Measurements from ENCODE around the gene POM121C. TPM values are rescaled to one million over a fixed set of nuclear protein-coding genes. Genes with fewer than 3 reads are reported as not detected.
"Not testable (repeated sequence)": the region's sequence is repeated elsewhere in the genome, so short reads cannot be mapped to it uniquely, and the experiment has no call there.

The POM121C gene
- total RNA-seq, 2 donors from 2014 or later = 31.3 to 55.4 TPM

GRCh38 chr7:75397865-75398264, 88.2 kb downstream of the POM121C start:
- not testable (repeated sequence) for H3K4me3 ChIP-seq; H3K4me1 ChIP-seq (ENCODE audit: control insufficient read depth in 1 of 2, low read depth in 2 of 2); H3K9me3 ChIP-seq; ATAC-seq (ENCODE audit: insufficient number of reproducible peaks, low FRiP score, low read depth); H3K36me3 ChIP-seq; H3K27me3 ChIP-seq (replicated peaks; ENCODE audit: insufficient read depth); DNase-seq (ENCODE audit: low spot score); H3K27ac ChIP-seq

GRCh38 chr7:75395329-75395728, 90.8 kb downstream of the POM121C start, which contains the start of gene TRIM73:
TSS of gene TRIM73 (plus strand) at chr7:75395629. CDS start at chr7:75398934, 3,305 bp downstream.
- H3K4me3 ChIP-seq = not testable (repeated sequence)

DNA sequence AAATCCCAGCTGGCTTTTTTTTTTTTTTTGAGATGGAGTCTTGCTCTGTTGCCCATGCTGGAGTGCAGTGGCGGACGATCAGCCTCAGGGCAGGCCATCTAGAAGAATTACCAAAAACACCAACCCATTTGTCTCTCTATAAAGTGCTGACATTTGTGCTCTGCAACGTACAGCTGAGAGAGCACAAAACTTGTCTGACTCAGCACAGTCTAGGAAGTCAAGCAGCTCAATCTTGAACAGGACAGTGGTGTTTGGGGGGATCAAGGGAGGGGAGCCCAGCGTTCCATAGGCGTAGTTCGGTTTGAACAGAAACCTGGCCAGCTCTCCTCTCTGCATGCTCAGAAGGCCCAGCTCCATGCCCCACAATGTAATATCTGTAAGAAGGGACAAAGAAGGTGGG, 92.9 kb downstream of the POM121C start:
- DNase-seq (ENCODE audit: low spot score); H3K9me3 ChIP-seq; ATAC-seq (ENCODE audit: insufficient number of reproducible peaks, low FRiP score, low read depth); H3K4me3 ChIP-seq; H3K27ac ChIP-seq; H3K27me3 ChIP-seq (replicated peaks; ENCODE audit: insufficient read depth); H3K36me3 ChIP-seq; H3K4me1 ChIP-seq (ENCODE audit: control insufficient read depth in 1 of 2, low read depth in 2 of 2): not testable (repeated sequence)

More at GRCh38 chr7:75395329-75395728, 90.8 kb downstream of the POM121C start, which contains the start of gene TRIM73:
- H3K36me3 ChIP-seq; H3K4me1 ChIP-seq (ENCODE audit: control insufficient read depth in 1 of 2, low read depth in 2 of 2); H3K27ac ChIP-seq; H3K27me3 ChIP-seq (replicated peaks; ENCODE audit: insufficient read depth); H3K9me3 ChIP-seq; ATAC-seq (ENCODE audit: insufficient number of reproducible peaks, low FRiP score, low read depth); DNase-seq (ENCODE audit: low spot score): not testable (repeated sequence)

DNA sequence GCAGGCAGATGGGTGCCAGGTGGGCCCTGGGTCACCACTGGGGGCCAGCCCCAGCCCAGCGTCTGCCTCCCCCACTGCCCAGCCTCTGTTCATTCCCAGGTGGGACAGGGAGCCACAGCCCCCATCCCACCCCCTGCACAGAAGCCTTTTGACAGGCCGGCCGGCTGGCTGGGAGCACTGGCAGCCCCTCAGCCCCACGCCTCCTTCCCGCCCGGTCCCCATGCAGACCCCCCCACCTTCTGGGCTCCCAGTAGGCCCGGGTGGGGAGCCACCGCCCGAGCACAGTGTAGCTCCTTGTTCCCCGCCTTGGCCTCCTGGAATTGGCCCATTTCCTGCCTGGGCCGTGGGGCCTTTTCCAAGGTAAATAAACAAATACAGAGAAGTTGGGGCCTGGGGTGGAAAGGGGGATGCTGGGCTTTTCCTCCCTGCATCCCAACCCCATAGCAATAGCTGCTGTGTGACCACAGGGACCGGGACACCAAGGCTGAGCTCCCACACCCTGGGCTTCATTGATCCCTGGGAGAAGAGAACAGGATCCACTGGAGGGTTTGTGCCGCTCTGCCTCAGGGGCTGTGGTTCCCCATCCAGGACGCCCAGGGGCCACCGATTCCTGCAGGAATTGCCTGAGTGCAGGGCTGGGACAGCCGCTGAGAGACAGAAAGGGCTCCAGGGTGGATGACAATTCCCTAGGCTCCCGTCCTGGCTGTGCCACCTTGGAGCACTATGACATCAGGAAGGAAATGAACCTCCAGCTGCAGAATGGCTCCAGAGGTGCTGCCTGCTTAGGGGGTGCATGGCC, 111.4 kb downstream of the POM121C start:
- H3K27ac ChIP-seq; ATAC-seq (ENCODE audit: insufficient number of reproducible peaks, low FRiP score, low read depth); H3K4me3 ChIP-seq; DNase-seq (ENCODE audit: low spot score); H3K36me3 ChIP-seq; H3K27me3 ChIP-seq (replicated peaks; ENCODE audit: insufficient read depth); H3K9me3 ChIP-seq; H3K4me1 ChIP-seq (ENCODE audit: control insufficient read depth in 1 of 2, low read depth in 2 of 2): not testable (repeated sequence)

- not testable (repeated sequence) for H3K27ac ChIP-seq; H3K27me3 ChIP-seq (replicated peaks; ENCODE audit: insufficient read depth); H3K4me1 ChIP-seq (ENCODE audit: control insufficient read depth in 1 of 2, low read depth in 2 of 2); ATAC-seq (ENCODE audit: insufficient number of reproducible peaks, low FRiP score, low read depth); H3K36me3 ChIP-seq; DNase-seq (ENCODE audit: low spot score); H3K9me3 ChIP-seq; H3K4me3 ChIP-seq
These were observed 112.0 kb downstream of the POM121C start for GRCh38 chr7:75374144-75374518.

DNA sequence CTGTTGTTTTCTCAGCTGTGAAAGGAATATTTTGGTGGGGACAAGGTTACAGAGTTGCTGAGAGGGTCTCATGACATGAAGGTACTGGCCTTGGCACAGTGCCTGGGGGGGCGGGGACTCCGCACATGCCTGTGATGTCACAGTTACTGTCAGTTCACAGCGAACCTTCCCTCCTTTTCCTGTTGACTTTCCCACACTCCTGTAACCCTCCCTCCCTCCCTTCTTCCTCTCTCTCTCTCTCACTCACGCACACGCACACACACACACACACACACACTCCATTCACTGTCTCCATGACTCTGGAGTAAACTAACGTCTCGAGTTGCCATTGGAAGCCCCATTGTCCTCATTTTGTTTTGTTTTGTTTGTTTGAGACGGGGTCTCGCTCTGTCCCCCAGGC, 118.8 kb downstream of the POM121C start:
- not testable (repeated sequence) for DNase-seq (ENCODE audit: low spot score); H3K9me3 ChIP-seq; H3K27ac ChIP-seq; H3K4me1 ChIP-seq (ENCODE audit: control insufficient read depth in 1 of 2, low read depth in 2 of 2); H3K36me3 ChIP-seq; H3K4me3 ChIP-seq; H3K27me3 ChIP-seq (replicated peaks; ENCODE audit: insufficient read depth); ATAC-seq (ENCODE audit: insufficient number of reproducible peaks, low FRiP score, low read depth)

Other genes starting within 250 kb of the POM121C start
- gene TRIM73, start 90.7 kb downstream of the POM121C start, total RNA-seq = 1 to 10 TPM; 2.2 to 2.5 TPM
- gene SPDYE5, start 6.0 kb upstream of the POM121C start, total RNA-seq = not detected